ENCODE data around the gene AAMP.

The AAMP gene

DNA sequence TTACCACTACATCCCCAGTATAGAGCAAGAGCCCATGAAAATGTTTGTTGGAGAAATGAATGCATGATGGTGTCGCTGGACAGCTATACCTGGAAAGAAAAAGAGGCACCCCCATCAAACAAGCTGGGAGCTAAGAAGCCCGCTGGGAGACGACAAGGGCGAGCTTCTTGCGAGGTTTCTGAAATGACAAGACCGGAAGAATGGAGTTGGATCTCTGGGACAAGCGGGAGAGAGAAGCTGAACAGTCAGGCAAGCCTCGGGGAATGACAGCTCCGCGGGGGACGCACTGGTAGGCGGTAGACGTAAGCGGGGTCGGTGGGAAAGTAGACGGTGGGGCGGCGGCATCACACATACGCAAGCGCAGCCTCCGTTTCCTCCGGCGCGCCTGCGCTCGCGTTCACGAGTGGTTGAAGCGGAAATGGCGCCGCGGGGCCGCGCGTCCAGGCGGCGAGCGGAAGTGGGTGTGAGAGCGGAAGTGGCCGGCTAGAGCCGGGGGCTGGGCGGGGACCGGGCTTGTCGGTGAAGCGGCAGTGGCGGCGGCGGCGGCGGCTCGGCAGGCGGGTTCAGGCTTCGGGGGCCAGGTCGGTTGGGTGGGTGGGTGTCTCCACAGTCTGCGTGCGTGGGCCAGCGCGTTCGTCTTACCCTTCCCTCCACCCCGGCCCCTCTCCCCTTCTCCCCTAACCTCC is 53.1 kb downstream of the AAMP start, which contains the start of gene ARPC2:
Gene ARPC2, plus strand, starts transcription at position 516 of the 686 bp plus-strand sequence. CDS start 282 bp downstream, outside the sequence.
- TF ChIP-seq EZH2 (IDR thresholded peaks at IDR 0.05; ENCODE audit: borderline replicate concordance, low read depth, low read length, severe bottlenecking), result no peak
- TF ChIP-seq, protein P1, sequence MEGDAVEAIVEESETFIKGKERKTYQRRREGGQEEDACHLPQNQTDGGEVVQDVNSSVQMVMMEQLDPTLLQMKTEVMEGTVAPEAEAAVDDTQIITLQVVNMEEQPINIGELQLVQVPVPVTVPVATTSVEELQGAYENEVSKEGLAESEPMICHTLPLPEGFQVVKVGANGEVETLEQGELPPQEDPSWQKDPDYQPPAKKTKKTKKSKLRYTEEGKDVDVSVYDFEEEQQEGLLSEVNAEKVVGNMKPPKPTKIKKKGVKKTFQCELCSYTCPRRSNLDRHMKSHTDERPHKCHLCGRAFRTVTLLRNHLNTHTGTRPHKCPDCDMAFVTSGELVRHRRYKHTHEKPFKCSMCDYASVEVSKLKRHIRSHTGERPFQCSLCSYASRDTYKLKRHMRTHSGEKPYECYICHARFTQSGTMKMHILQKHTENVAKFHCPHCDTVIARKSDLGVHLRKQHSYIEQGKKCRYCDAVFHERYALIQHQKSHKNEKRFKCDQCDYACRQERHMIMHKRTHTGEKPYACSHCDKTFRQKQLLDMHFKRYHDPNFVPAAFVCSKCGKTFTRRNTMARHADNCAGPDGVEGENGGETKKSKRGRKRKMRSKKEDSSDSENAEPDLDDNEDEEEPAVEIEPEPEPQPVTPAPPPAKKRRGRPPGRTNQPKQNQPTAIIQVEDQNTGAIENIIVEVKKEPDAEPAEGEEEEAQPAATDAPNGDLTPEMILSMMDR (IDR thresholded peaks at IDR 0.05; ENCODE audit: borderline replicate concordance, extremely low read depth, low read length, poor library complexity, severe bottlenecking), result no peak
- Histone ChIP-seq H4K20me1 (ENCODE audit: insufficient read depth, low read length) (peaks cover 37% of the 10 kb centered on the region), H3K9ac (ENCODE audit: low read depth, low read length) (peak within 1 kb of the TSS; percentile 85), H2AFZ (ENCODE audit: low read depth, low read length) (peak within 1 kb of the TSS; percentile 85), H3K4me2 (ENCODE audit: insufficient read depth, low read length) (peak within 1 kb of the TSS; percentile 82), H3K4me3 (ENCODE audit: low read depth in 1 of 2, low read length in 2 of 2) (peak within 1 kb of the TSS; percentile 72 to 83), H3K79me2 (ENCODE audit: insufficient read depth, low read length) (peaks cover 47% of the 10 kb centered on the region), H3K4me1 (ENCODE audit: insufficient read depth, low read length) (peaks cover 46% of the 10 kb centered on the region), H3K36me3 (ENCODE audit: insufficient read depth, low read length) (peaks cover 21% of the 10 kb centered on the region), H3K27ac (ENCODE audit: low read length) (peak within 1 kb of the TSS; percentile 82), H3K27me3 (ENCODE audit: insufficient read depth, low read length, poor library complexity) (no peaks in the 10 kb centered on the region), H3K9me3 (ENCODE audit: insufficient read depth, low read length, severe bottlenecking) (no peaks in the 10 kb centered on the region)
- ATAC-seq (ENCODE audit: insufficient read depth, low read depth), result peak; percentile 85
- peak; percentile 95 for DNase-seq

GRCh38 chr2:218216336-218216673 is 53.6 kb downstream of the AAMP start:
- Histone ChIP-seq H3K36me3 (ENCODE audit: insufficient read depth, low read length) (peaks cover 19% of the 10 kb centered on the region), H3K27ac (ENCODE audit: low read length) (peak overlapping the region; percentile 74), H4K20me1 (ENCODE audit: insufficient read depth, low read length) (peaks cover 35% of the 10 kb centered on the region), H3K4me2 (ENCODE audit: insufficient read depth, low read length) (peak overlapping the region; percentile 71), H3K4me3 (ENCODE audit: low read depth in 1 of 2, low read length in 2 of 2) (peak overlapping the region; percentile 22 to 72; a peak in 3 of 4 replicates), H3K79me2 (ENCODE audit: insufficient read depth, low read length) (peaks cover 42% of the 10 kb centered on the region), H3K27me3 (ENCODE audit: insufficient read depth, low read length, poor library complexity) (no peaks in the 10 kb centered on the region), H3K9ac (ENCODE audit: low read depth, low read length) (peak overlapping the region; percentile 54), H3K4me1 (ENCODE audit: insufficient read depth, low read length) (peaks cover 44% of the 10 kb centered on the region), H2AFZ (ENCODE audit: low read depth, low read length) (peak overlapping the region; percentile 85), H3K9me3 (ENCODE audit: insufficient read depth, low read length, severe bottlenecking) (no peaks in the 10 kb centered on the region)
- TF ChIP-seq EZH2 (IDR thresholded peaks at IDR 0.05; ENCODE audit: borderline replicate concordance, low read depth, low read length, severe bottlenecking), result no peak
- TF ChIP-seq, protein P1 (IDR thresholded peaks at IDR 0.05; ENCODE audit: borderline replicate concordance, extremely low read depth, low read length, poor library complexity, severe bottlenecking), result no peak
- ATAC-seq (ENCODE audit: insufficient read depth, low read depth), result no peak
- no peak for DNase-seq

Measured in DND-41 (cell line).